ACC112 (cell line): ENCODE results near the gene BST1.

Experiments used
- H2AFZ ChIP-seq: fragments of 200-600 bp; sonication (generic); one replicate; pipeline ENCODE4 v1.6.0; 2017; ENCODE audit warnings: antibody characterized with exemption, low read length; ENCODE audit not compliant: unreplicated experiment
- H3K27ac ChIP-seq: fragments of 200-600 bp; sonication (generic); 2 replicates; pipeline ENCODE4 v1.5.1; 2014; ENCODE audit warnings: low read depth, mild to moderate bottlenecking, antibody characterized with exemption, low read length, moderate library complexity
- H3K27me3 ChIP-seq: fragments of 200-600 bp; sonication (generic); 2 replicates; pipeline ENCODE4 v1.6.1; 2014; ENCODE audit warnings: mild to moderate bottlenecking, antibody characterized with exemption, low read length, moderate library complexity, mixed read lengths; ENCODE audit not compliant: insufficient read depth
- H3K36me3 ChIP-seq: fragments of 200-600 bp; sonication (generic); 2 replicates; pipeline ENCODE4 v1.6.1; 2016; ENCODE audit warnings: mild to moderate bottlenecking, antibody characterized with exemption, low read length, moderate library complexity, mixed read lengths; ENCODE audit not compliant: insufficient read depth
- H3K4me1 ChIP-seq: fragments of 200-600 bp; sonication (generic); one replicate; pipeline ENCODE4 v1.6.1; 2016; ENCODE audit warnings: low read length, mixed read lengths; ENCODE audit not compliant: insufficient read depth, unreplicated experiment, control insufficient read depth
- H3K4me3 ChIP-seq: fragments of 200-600 bp; sonication (generic); 2 replicates; pipeline ENCODE4 v1.5.1; 2014; ENCODE audit warnings: mild to moderate bottlenecking, low read depth, low read length
- H3K79me2 ChIP-seq: fragments of 200-600 bp; sonication (generic); one replicate; pipeline ENCODE4 v1.6.0; 2016; ENCODE audit warnings: low read length; ENCODE audit not compliant: control insufficient read depth, unreplicated experiment, insufficient read depth

Gene BST1

GRCh38 chr4:15676039-15676438 lies 26.8 kb upstream of the BST1 start:
- Histone ChIP-seq H3K79me2 (peaks cover 91% of the 10 kb centered on the region), H3K27ac (no peak overlapping the region), H3K4me1 (peaks cover 36% of the 10 kb centered on the region), H3K36me3 (peaks cover 6% of the 10 kb centered on the region), H3K27me3 (no peaks in the 10 kb centered on the region), H3K4me3 (no peak overlapping the region), H2AFZ (no peak overlapping the region)

- Histone ChIP-seq H3K4me3 (no peak overlapping the region), H3K4me1 (peaks cover 36% of the 10 kb centered on the region), H3K27ac (peak overlapping the region; percentile 6; the same call in 1 of the 2 replicates), H3K36me3 (peaks cover 5% of the 10 kb centered on the region), H3K27me3 (no peaks in the 10 kb centered on the region), H2AFZ (no peak overlapping the region), H3K79me2 (peaks cover 87% of the 10 kb centered on the region)
Observed at GRCh38 chr4:15676899-15677298, 26.0 kb upstream of the BST1 start.

DNA sequence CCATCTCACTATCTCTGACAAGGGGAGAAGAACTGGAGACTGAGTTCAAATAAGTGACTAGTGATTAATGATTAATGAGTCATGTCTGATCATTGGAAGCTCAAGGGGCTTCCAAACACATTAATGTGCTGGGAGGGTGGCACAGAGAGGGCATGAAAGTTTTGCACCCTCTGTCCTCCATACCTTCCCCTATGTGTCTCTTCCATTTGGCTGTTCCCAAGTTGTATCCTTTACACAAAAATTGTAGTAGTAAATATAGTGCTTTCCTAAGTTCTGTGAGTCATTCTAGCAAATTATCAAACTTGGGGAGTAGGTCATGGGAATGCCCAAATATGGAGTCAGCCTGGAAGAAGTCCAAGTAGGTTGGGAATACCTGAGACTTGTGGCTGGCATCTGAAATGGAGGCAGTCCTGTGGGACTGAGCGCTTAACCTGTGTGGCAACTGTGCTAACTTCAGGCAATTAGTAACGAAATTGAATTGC lies 25.3 kb upstream of the BST1 start:
- Histone ChIP-seq H2AFZ (no peak overlapping the region), H3K27me3 (no peaks in the 10 kb centered on the region), H3K4me1 (peaks cover 36% of the 10 kb centered on the region), H3K79me2 (peaks cover 87% of the 10 kb centered on the region), H3K27ac (peak overlapping the region; percentile 6; the same call in 1 of the 2 replicates), H3K4me3 (peak overlapping the region; percentile 21; the same call in 1 of the 2 replicates), H3K36me3 (no peaks in the 10 kb centered on the region)

DNA sequence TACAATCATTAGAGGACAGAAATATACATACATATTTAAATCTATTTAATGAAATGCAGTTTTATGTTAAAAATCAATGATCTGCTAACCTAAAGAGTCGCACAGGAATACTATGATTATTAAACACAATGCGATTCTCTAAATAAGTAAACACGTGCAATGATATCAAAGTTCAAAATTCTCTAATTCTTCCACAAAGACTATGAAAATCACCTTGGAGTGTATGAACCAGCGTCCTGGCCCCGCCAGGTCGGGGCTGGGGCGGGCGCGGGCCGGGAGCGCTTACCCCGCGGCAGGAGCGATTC lies 21.8 kb upstream of the BST1 start:
- H3K4me1 ChIP-seq = peaks cover 48% of the 10 kb centered on the region
- H3K79me2 ChIP-seq = peaks cover 89% of the 10 kb centered on the region
- H3K27ac ChIP-seq = peak overlapping the region; percentile 78
- peak overlapping the region; percentile 91 for H3K4me3 ChIP-seq
- H3K36me3 ChIP-seq = peaks cover 24% of the 10 kb centered on the region
- no peaks in the 10 kb centered on the region for H3K27me3 ChIP-seq
- H2AFZ ChIP-seq = no peak overlapping the region

DNA sequence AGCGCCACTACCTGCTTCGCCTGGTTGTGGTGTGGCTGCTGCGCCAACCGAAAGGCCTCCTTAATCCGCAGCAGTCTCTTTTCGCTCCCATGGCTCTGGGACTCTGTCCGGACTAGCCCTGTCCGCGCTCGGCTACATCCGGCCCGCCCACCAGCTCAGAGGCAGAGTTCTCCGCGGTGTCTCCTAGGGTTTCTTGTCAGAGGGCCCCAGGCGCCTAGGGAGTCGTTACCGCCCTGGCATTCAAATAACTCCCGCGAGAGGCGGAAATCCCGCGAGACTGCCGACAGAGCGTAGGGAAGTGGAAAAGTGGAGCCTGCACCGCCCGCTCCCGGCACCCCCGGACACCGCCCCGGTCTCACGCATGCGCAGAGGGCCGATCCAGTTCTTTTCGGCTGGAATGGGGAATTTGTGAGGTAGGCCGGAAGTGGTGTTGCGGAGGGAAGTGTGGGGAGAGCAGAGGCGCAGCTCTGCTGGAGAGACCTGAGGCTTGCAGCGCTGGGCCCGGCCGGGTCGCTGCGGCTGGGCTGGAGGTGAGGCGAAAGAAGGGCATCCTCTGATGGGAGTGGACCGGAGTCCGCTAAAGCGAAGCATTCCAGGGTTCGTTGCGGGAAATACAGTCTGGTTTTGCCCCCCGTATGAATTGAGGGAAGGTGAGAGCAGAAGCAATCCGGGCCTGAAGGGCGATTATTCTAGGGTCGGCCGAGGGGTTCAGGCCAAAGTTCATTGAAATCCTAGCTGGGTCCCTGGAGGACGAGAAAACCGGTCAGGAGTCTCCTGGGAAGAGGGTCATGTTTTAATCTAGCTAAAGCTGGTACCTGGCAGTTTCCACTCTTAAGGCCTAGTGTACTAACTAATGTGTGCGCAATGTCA lies 21.3 kb upstream of the BST1 start, which contains the start of gene FAM200B:
TSS of gene FAM200B (plus strand) at position 456 of the 870 bp plus-strand sequence. CDS start 5,151 bp downstream, outside the sequence.
- H2AFZ ChIP-seq = peak within 1 kb of the TSS; percentile 52

GRCh38 chr4:15682242-15683142 lies 20.4 kb upstream of the BST1 start:
- Histone ChIP-seq H3K27ac (peak overlapping the region; percentile 85), H2AFZ (peak overlapping the region; percentile 52), H3K4me3 (peak overlapping the region; percentile 91), H3K4me1 (peaks cover 42% of the 10 kb centered on the region), H3K27me3 (no peaks in the 10 kb centered on the region), H3K79me2 (peaks cover 75% of the 10 kb centered on the region), H3K36me3 (peaks cover 38% of the 10 kb centered on the region)

More for the DNA sequence above, 21.3 kb upstream of the BST1 start, which contains the start of gene FAM200B:
- Histone ChIP-seq H3K27ac (peak within 1 kb of the TSS; percentile 85), H3K4me1 (peaks cover 45% of the 10 kb centered on the region), H3K79me2 (peaks cover 84% of the 10 kb centered on the region), H3K36me3 (peaks cover 30% of the 10 kb centered on the region), H3K4me3 (peak within 1 kb of the TSS; percentile 91), H3K27me3 (no peaks in the 10 kb centered on the region)

DNA sequence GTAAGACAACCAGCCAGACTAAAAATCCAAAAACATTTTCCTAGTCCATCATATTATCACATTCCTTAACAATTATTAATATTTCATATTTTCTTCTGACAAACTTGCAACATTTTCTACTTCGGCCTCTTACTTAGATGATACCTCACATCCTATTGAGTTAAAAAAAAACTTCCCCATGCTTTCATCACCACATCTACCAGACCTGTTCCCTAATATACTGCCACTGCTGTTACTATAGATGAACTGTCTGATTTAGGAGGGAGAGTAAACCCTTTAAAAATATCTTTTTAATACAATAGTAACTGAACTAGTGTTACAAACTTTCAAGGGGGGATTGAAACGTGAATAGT lies 19.7 kb upstream of the BST1 start:
- H3K36me3 ChIP-seq = peaks cover 43% of the 10 kb centered on the region
- peaks cover 43% of the 10 kb centered on the region for H3K4me1 ChIP-seq
- no peaks in the 10 kb centered on the region for H3K27me3 ChIP-seq
- peak overlapping the region; percentile 85 for H3K27ac ChIP-seq
- peaks cover 70% of the 10 kb centered on the region for H3K79me2 ChIP-seq
- no peak overlapping the region for H2AFZ ChIP-seq
- peak overlapping the region; percentile 91 for H3K4me3 ChIP-seq

- Histone ChIP-seq H3K4me1 (peaks cover 46% of the 10 kb centered on the region), H3K27ac (no peak overlapping the region), H3K36me3 (peaks cover 43% of the 10 kb centered on the region), H3K27me3 (no peaks in the 10 kb centered on the region), H3K79me2 (peaks cover 58% of the 10 kb centered on the region), H3K4me3 (peak overlapping the region; percentile 51; the same call in 1 of the 2 replicates), H2AFZ (no peak overlapping the region)
Observed at GRCh38 chr4:15684498-15684897, 18.4 kb upstream of the BST1 start.

GRCh38 chr4:15688051-15688450 lies 14.8 kb upstream of the BST1 start:
- Histone ChIP-seq H3K27me3 (no peaks in the 10 kb centered on the region), H3K27ac (peak overlapping the region; percentile 98), H3K79me2 (peaks cover 28% of the 10 kb centered on the region), H3K4me3 (peak overlapping the region; percentile 20; the same call in 1 of the 2 replicates), H2AFZ (no peak overlapping the region), H3K36me3 (peaks cover 43% of the 10 kb centered on the region), H3K4me1 (peaks cover 66% of the 10 kb centered on the region)

GRCh38 chr4:15689540-15689939 lies 13.3 kb upstream of the BST1 start:
- Histone ChIP-seq H3K4me3 (0 out of 2 replicates have a peak overlapping the region, but pooled peaks have one; percentile 18), H2AFZ (no peak overlapping the region), H3K27me3 (no peaks in the 10 kb centered on the region), H3K4me1 (peaks cover 53% of the 10 kb centered on the region), H3K27ac (peak overlapping the region; percentile 98), H3K79me2 (peaks cover 14% of the 10 kb centered on the region), H3K36me3 (peaks cover 34% of the 10 kb centered on the region)
